Measurements from ENCODE around the gene LZTS2. TPM values are rescaled to one million over a fixed set of nuclear protein-coding genes. Genes with fewer than 3 reads are reported as not detected.

The LZTS2 gene
- total and polyA plus RNA-seq, 2 experiments from 2014 or later: 27.6 to 88.3 TPM

GRCh38 chr10:100962351-100963080, 37.1 kb upstream of the LZTS2 start:
- no peak overlapping the region for H3K27ac ChIP-seq (ENCODE audit: low read depth)
- H3F3A ChIP-seq (replicated peaks; ENCODE audit: low read depth): no peaks in the 10 kb centered on the region
- no peak overlapping the region for H3K4me2 ChIP-seq
- H3K4me1 ChIP-seq (ENCODE audit: insufficient read depth): no peaks in the 10 kb centered on the region
- peaks cover 24% of the 10 kb centered on the region; the same call in 2 of the 3 replicates for H3K36me3 Mint-ChIP-seq (ENCODE audit: low read depth)
- H3K36me3 ChIP-seq (ENCODE audit: insufficient read depth): 0 out of 2 replicates have a peak, but pooled peaks cover 10% of the 10 kb centered on the region
- no peaks in the 10 kb centered on the region for H3K9me2 ChIP-seq (ENCODE audit: insufficient read depth)
- H3K9me3 Mint-ChIP-seq: no peaks in the 10 kb centered on the region
- DNase-seq (ENCODE audit: low spot score) (no peak), ATAC-seq (no peak)
- no peaks in the 10 kb centered on the region for H3K27me3 Mint-ChIP-seq (ENCODE audit: insufficient read depth, low read depth, poor library complexity)
- H3K4me3 Mint-ChIP-seq: no peak overlapping the region
- H3K27ac Mint-ChIP-seq: no peak overlapping the region
- no peak overlapping the region for H3K4me3 ChIP-seq
- no peaks in the 10 kb centered on the region for H3K27me3 ChIP-seq (ENCODE audit: insufficient read depth)
- TF ChIP-seq STAT1 (IDR thresholded peaks at IDR 0.05; ENCODE audit: unreplicated experiment) (no peak), ETS1 (IDR thresholded peaks at IDR 0.05) (no peak)
- H3K4me1 Mint-ChIP-seq: 0 out of 3 replicates have a peak, but pooled peaks cover 1% of the 10 kb centered on the region
- H4K20me1 ChIP-seq (replicated peaks; ENCODE audit: insufficient read depth): peaks cover 9% of the 10 kb centered on the region
- H2AFZ ChIP-seq: no peak overlapping the region
- H3K79me2 ChIP-seq (replicated peaks; ENCODE audit: insufficient read depth): no peaks in the 10 kb centered on the region

DNA sequence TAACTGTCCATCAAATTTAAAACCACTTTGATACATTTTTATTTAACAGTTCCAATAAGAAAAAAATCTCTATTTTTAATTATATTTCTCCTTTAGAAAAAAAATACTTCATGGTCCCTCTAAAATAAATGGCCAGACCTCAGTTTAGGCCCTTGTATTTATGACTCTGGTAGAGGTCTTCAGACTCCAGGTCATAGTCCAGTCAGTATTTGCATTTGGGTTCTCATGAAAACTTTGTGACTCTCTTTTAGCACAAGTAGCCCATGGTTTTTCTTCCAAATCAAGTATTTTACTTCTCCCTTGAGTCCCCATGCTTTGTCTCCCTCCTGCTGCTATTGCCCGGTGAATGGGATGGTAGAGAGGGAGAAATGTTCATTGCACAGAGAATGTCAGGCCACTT, 35.8 kb upstream of the LZTS2 start:
- no peak overlapping the region for H3K27ac Mint-ChIP-seq
- no peak overlapping the region for H3K4me3 Mint-ChIP-seq
- peaks cover 7% of the 10 kb centered on the region for H3K4me1 Mint-ChIP-seq
- TF ChIP-seq ZNF331 (CRISPR knock-in tag; IDR thresholded peaks at IDR 0.05; ENCODE audit: low read depth) (no peak), NANOG (IDR thresholded peaks at IDR 0.05; ENCODE audit: borderline replicate concordance) (no peak), EZH2 (IDR thresholded peaks at IDR 0.05; ENCODE audit: low read depth, unreplicated experiment) (no peak), CTCF (conservative IDR thresholded peaks at IDR 0.05; ENCODE audit: low read depth in 2 of 2) (no peak), CREB1 (CRISPR knock-in tag; IDR thresholded peaks at IDR 0.05; ENCODE audit: low read depth) (no peak), STAT1 (IDR thresholded peaks at IDR 0.05; ENCODE audit: unreplicated experiment) (no peak), JUNB (IDR thresholded peaks at IDR 0.05; ENCODE audit: unreplicated experiment) (no peak), ETS1 (IDR thresholded peaks at IDR 0.05) (no peak)
- TF ChIP-seq, protein P1, sequence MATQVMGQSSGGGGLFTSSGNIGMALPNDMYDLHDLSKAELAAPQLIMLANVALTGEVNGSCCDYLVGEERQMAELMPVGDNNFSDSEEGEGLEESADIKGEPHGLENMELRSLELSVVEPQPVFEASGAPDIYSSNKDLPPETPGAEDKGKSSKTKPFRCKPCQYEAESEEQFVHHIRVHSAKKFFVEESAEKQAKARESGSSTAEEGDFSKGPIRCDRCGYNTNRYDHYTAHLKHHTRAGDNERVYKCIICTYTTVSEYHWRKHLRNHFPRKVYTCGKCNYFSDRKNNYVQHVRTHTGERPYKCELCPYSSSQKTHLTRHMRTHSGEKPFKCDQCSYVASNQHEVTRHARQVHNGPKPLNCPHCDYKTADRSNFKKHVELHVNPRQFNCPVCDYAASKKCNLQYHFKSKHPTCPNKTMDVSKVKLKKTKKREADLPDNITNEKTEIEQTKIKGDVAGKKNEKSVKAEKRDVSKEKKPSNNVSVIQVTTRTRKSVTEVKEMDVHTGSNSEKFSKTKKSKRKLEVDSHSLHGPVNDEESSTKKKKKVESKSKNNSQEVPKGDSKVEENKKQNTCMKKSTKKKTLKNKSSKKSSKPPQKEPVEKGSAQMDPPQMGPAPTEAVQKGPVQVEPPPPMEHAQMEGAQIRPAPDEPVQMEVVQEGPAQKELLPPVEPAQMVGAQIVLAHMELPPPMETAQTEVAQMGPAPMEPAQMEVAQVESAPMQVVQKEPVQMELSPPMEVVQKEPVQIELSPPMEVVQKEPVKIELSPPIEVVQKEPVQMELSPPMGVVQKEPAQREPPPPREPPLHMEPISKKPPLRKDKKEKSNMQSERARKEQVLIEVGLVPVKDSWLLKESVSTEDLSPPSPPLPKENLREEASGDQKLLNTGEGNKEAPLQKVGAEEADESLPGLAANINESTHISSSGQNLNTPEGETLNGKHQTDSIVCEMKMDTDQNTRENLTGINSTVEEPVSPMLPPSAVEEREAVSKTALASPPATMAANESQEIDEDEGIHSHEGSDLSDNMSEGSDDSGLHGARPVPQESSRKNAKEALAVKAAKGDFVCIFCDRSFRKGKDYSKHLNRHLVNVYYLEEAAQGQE (IDR thresholded peaks at IDR 0.05; ENCODE audit: unreplicated experiment): no peak

More for the DNA sequence above, 35.8 kb upstream of the LZTS2 start:
- Mint-ChIP-seq H3K27me3 (ENCODE audit: insufficient read depth, low read depth, poor library complexity) (peaks cover 5% of the 10 kb centered on the region), H3K36me3 (ENCODE audit: low read depth) (peaks cover 20% of the 10 kb centered on the region; the same call in 2 of the 3 replicates), H3K9me3 (no peaks in the 10 kb centered on the region)
- 0 out of 2 replicates have a peak, but pooled peaks cover 7% of the 10 kb centered on the region for H3K4me1 ChIP-seq (ENCODE audit: insufficient read depth)
- H3K27ac ChIP-seq (ENCODE audit: low read depth): no peak overlapping the region
- H4K20me1 ChIP-seq (replicated peaks; ENCODE audit: insufficient read depth): peaks cover 9% of the 10 kb centered on the region; the same call in 1 of the 2 replicates
- 0 out of 2 replicates have a peak, but pooled peaks cover 9% of the 10 kb centered on the region for H3K36me3 ChIP-seq (ENCODE audit: insufficient read depth)
- H3K9me2 ChIP-seq (ENCODE audit: insufficient read depth): no peaks in the 10 kb centered on the region
- no peak overlapping the region for H3K4me2 ChIP-seq
- DNase-seq (ENCODE audit: low spot score) (no peak), ATAC-seq (no peak)
- peaks cover 5% of the 10 kb centered on the region; the same call in 1 of the 2 replicates for H3F3A ChIP-seq (replicated peaks; ENCODE audit: low read depth)
- H3K79me2 ChIP-seq (replicated peaks; ENCODE audit: insufficient read depth): no peaks in the 10 kb centered on the region
- H2AFZ ChIP-seq: no peak overlapping the region
- H3K4me3 ChIP-seq: no peak overlapping the region
- H3K27me3 ChIP-seq (ENCODE audit: insufficient read depth): no peaks in the 10 kb centered on the region
